ENCODE data around the gene PEX5L. TPM values are rescaled to one million over a fixed set of nuclear protein-coding genes. Genes with fewer than 3 reads are reported as not detected.

Gene PEX5L
- total RNA-seq, 2 experiments from 2014 or later = not detected

DNA sequence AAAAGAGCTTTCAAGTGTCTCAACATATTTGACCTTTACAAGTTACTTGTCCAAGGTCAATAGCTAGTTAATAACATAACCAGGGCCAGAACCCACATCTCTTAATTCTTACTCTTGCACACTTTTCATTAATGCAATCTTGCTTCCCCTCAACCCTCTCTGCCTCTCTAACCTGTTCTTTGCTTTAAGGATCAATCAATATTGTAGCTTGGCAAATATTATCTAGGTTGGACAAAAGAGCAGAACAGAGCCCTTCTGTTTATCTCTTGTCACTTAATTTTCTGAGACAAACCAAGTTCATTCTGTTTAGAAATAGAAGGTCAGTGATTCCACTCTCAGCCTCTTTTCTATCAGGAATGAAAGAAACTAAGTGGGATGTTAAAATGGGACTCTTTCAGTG, 203.4 kb downstream of the PEX5L start:
- no peak for TF ChIP-seq CTCF (IDR thresholded peaks at IDR 0.05)
- H3K4me3 Mint-ChIP-seq = no peak overlapping the region
- intact Hi-C loops (cut with micrococcal nuclease) = no loop called here
- ChIA-PET POLR2A (no interaction called here), CTCF (no interaction called here)
- H3K27ac Mint-ChIP-seq = no peak overlapping the region
- no peaks in the 10 kb centered on the region for H3K9me3 Mint-ChIP-seq
- peaks cover 2% of the 10 kb centered on the region for H3K27me3 Mint-ChIP-seq
- H3K4me1 Mint-ChIP-seq (ENCODE audit: low read depth) = no peaks in the 10 kb centered on the region
- ATAC-seq = no peak
- no peak for DNase-seq
- H3K36me3 Mint-ChIP-seq (ENCODE audit: low read depth) = no peaks in the 10 kb centered on the region

GRCh38 chr3:179832333-179832854, 204.3 kb downstream of the PEX5L start:
- TF ChIP-seq CTCF (IDR thresholded peaks at IDR 0.05) = no peak
- Mint-ChIP-seq H3K27ac (no peak overlapping the region), H3K4me1 (ENCODE audit: low read depth) (no peaks in the 10 kb centered on the region), H3K36me3 (ENCODE audit: low read depth) (no peaks in the 10 kb centered on the region), H3K9me3 (no peaks in the 10 kb centered on the region), H3K27me3 (peaks cover 2% of the 10 kb centered on the region), H3K4me3 (no peak overlapping the region)
- ChIA-PET CTCF (no interaction called here), POLR2A (no interaction called here)
- ATAC-seq (no peak), DNase-seq (no peak)
- intact Hi-C loops (cut with micrococcal nuclease) = no loop called here

GRCh38 chr3:179829401-179829800, 207.3 kb downstream of the PEX5L start:
- no peak for TF ChIP-seq CTCF (IDR thresholded peaks at IDR 0.05)
- intact Hi-C loops (cut with micrococcal nuclease) = no loop called here

GRCh38 chr3:179828738-179829137, 208.0 kb downstream of the PEX5L start:
- H3K9me3 Mint-ChIP-seq = no peaks in the 10 kb centered on the region
- no peak for TF ChIP-seq CTCF (IDR thresholded peaks at IDR 0.05)

More at GRCh38 chr3:179829401-179829800, 207.3 kb downstream of the PEX5L start:
- no peak overlapping the region for H3K27ac Mint-ChIP-seq
- H3K4me3 Mint-ChIP-seq = no peak overlapping the region
- peaks cover 2% of the 10 kb centered on the region for H3K27me3 Mint-ChIP-seq
- no peaks in the 10 kb centered on the region for H3K9me3 Mint-ChIP-seq
- ChIA-PET POLR2A (no interaction called here), CTCF (no interaction called here)
- no peaks in the 10 kb centered on the region for H3K4me1 Mint-ChIP-seq (ENCODE audit: low read depth)
- H3K36me3 Mint-ChIP-seq (ENCODE audit: low read depth) = no peaks in the 10 kb centered on the region
- DNase-seq = no peak
- ATAC-seq = no peak

GRCh38 chr3:179826247-179826637, 210.5 kb downstream of the PEX5L start:
- DNase-seq (no peak), ATAC-seq (no peak)
- intact Hi-C loops (cut with micrococcal nuclease) = no loop called here
- peaks cover 2% of the 10 kb centered on the region for H3K27me3 Mint-ChIP-seq
- H3K4me1 Mint-ChIP-seq (ENCODE audit: low read depth) = no peaks in the 10 kb centered on the region
- H3K9me3 Mint-ChIP-seq = no peaks in the 10 kb centered on the region
- H3K4me3 Mint-ChIP-seq = no peak overlapping the region
- H3K36me3 Mint-ChIP-seq (ENCODE audit: low read depth) = no peaks in the 10 kb centered on the region
- ChIA-PET POLR2A (no interaction called here), CTCF (no interaction called here)
- TF ChIP-seq CTCF (IDR thresholded peaks at IDR 0.05) = no peak
- H3K27ac Mint-ChIP-seq = no peak overlapping the region

More at GRCh38 chr3:179828738-179829137, 208.0 kb downstream of the PEX5L start:
- no peaks in the 10 kb centered on the region for H3K4me1 Mint-ChIP-seq (ENCODE audit: low read depth)
- H3K27me3 Mint-ChIP-seq = peaks cover 2% of the 10 kb centered on the region
- H3K36me3 Mint-ChIP-seq (ENCODE audit: low read depth) = no peaks in the 10 kb centered on the region
- ChIA-PET POLR2A (no interaction called here), CTCF (no interaction called here)
- DNase-seq (no peak), ATAC-seq (no peak)
- no peak overlapping the region for H3K4me3 Mint-ChIP-seq
- intact Hi-C loops (cut with micrococcal nuclease) = no loop called here
- H3K27ac Mint-ChIP-seq = no peak overlapping the region

Measured in activated CD8-positive, alpha-beta T cell treated with anti-CD3 and anti-CD28 coated beads for 36 hours (primary cell).